OCI-LY1 (cell line): ENCODE results near the gene MBNL2.

Experiments
- CTCF ChIP-seq: fragments of 200-600 bp; sonication (generic), shearing (Covaris generic); IDR thresholded peaks from 2 replicates; pipeline ENCODE4 v1.5.1; 2017; ENCODE audit warnings: mild to moderate bottlenecking, antibody characterized with exemption, low read length, moderate library complexity, mixed read lengths
- EZH2 ChIP-seq: fragments of 200-600 bp; sonication (generic), shearing (Covaris generic); IDR thresholded peaks from 2 replicates; pipeline ENCODE4 v1.8.0; 2017; ENCODE audit warnings: borderline replicate concordance, mixed run types, mild to moderate bottlenecking, antibody characterized with exemption, low read length, moderate library complexity, mixed read lengths

- TF ChIP-seq CTCF (no peak), EZH2 (no peak)
These were observed 62.4 kb downstream of the MBNL2 start for GRCh38 chr13:97284558-97284957.
